ENCODE measurements around the gene TMEM255A.

TMEM255A gene

DNA sequence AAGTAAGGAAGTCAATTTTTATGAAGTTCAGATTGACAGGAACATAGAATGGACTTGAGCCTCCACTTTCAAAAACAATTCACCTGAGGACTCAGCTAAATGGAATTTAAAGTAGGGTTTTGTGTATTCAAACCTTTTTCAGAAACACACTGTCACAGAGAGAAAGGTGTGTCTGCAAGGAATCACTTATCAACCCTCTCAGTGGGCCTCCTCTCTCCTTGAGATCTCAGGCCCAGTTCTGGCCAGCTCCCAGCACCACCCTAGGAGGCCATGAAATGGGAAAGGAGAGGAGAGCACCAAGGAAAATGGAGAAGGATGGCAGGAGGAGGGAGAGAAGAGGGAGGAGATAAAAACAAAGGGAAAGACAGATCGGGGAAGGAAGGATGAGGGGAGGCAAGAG lies 28.6 kb downstream of the TMEM255A start:
- TF ChIP-seq, protein P1, sequence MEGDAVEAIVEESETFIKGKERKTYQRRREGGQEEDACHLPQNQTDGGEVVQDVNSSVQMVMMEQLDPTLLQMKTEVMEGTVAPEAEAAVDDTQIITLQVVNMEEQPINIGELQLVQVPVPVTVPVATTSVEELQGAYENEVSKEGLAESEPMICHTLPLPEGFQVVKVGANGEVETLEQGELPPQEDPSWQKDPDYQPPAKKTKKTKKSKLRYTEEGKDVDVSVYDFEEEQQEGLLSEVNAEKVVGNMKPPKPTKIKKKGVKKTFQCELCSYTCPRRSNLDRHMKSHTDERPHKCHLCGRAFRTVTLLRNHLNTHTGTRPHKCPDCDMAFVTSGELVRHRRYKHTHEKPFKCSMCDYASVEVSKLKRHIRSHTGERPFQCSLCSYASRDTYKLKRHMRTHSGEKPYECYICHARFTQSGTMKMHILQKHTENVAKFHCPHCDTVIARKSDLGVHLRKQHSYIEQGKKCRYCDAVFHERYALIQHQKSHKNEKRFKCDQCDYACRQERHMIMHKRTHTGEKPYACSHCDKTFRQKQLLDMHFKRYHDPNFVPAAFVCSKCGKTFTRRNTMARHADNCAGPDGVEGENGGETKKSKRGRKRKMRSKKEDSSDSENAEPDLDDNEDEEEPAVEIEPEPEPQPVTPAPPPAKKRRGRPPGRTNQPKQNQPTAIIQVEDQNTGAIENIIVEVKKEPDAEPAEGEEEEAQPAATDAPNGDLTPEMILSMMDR (IDR thresholded peaks at IDR 0.05; ENCODE audit: borderline replicate concordance, insufficient read depth, low read depth, low read length), result no peak
- no peak overlapping the region for H3K4me3 ChIP-seq (ENCODE audit: low read depth, low read length)

DNA sequence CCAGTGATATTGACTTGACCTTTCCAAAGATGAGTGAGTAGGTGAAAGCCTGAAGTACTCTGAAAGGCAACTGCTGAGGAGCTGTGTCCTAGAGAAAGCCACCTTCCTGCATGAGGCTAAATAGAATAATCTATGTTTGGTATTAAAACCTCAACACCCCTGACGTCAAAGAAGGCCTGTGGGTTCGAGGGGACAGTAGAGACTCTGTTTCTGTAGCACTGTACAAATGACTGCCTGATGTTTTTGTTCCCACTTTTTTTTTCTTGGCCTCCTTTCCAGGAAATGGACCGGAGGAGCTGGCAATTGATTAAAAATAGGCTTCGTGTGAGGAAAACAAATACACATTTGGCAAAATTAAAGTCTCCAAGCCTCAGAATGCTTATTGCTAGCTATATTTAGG lies 29.5 kb downstream of the TMEM255A start:
- no peak overlapping the region for H3K4me3 ChIP-seq (ENCODE audit: low read depth, low read length)
- TF ChIP-seq, protein P1 (IDR thresholded peaks at IDR 0.05; ENCODE audit: borderline replicate concordance, insufficient read depth, low read depth, low read length), result no peak

DNA sequence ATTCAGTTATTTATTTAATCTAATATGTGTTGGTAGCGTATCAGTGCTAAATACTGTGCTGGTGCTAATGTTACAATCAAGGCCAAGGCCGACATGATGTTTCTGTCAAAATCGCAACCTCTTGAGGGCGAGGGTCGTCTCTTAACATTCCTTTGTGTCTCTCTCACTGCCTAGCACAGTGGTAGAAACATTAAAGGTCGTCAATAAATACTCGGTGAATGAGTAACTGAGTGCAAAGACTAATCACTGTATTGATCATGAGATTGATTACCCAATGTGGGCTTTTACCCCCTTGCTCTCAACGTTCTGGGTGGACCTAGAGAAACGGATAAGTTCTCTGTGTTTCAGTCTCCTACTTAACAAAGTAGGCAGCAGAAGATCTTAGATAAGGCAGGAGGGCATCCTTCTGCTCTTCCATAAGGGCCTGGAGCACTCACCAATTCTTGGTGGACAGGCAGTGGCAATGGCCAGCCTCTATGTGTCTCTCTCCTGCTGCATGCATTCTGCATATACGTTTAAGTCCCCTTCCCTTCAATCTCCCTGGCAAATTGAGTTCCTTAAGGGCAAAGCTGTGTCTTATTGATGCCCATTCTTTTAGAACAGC lies 30.1 kb downstream of the TMEM255A start:
- TF ChIP-seq, protein P1 (IDR thresholded peaks at IDR 0.05; ENCODE audit: borderline replicate concordance, insufficient read depth, low read depth, low read length), result no peak
- H3K4me3 ChIP-seq (ENCODE audit: low read depth, low read length), result no peak overlapping the region

DNA sequence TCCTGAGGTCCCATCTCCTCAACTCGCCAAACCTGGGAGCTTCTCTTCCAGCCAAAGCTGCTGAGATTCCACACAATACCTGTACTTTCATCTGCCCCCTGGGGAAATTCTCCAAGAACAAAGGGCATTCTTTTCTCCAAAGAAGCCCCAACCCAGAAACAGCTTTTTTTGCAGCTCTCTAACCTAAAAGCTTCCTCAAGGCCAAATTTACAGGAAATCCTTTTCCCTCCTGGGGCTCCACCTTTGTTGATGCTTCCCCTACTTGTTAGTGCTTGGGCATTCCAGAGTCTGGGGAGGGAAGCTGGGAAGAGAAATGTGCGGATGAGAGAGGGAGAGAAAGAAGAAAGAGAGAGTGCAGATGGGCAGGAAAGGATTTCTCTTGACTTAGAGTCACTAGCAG lies 36.3 kb downstream of the TMEM255A start:
- H3K4me3 ChIP-seq (ENCODE audit: low read depth, low read length), result no peak overlapping the region
- TF ChIP-seq, protein P1 (IDR thresholded peaks at IDR 0.05; ENCODE audit: borderline replicate concordance, insufficient read depth, low read depth, low read length), result no peak

DNA sequence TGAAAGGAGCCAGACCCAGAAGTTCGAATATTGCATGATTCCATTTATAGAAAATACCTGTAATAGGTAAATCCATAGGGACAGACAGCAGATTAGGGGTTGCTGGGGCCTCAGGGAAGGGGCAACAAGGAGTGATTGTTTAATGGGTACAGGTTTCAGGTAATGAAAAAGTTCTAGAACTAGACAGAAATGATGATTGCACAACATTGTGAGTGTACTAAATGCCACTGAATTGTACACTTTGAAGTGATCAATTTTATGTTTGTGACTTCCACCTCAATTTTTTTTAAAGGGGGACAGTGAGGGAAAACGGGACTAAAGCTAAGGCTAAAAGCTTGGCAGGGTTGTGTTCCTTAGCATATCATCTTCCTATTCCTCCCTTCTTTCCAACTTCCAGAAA lies 37.1 kb downstream of the TMEM255A start:
- TF ChIP-seq, protein P1 (IDR thresholded peaks at IDR 0.05; ENCODE audit: borderline replicate concordance, insufficient read depth, low read depth, low read length), result no peak
- no peak overlapping the region for H3K4me3 ChIP-seq (ENCODE audit: low read depth, low read length)

DNA sequence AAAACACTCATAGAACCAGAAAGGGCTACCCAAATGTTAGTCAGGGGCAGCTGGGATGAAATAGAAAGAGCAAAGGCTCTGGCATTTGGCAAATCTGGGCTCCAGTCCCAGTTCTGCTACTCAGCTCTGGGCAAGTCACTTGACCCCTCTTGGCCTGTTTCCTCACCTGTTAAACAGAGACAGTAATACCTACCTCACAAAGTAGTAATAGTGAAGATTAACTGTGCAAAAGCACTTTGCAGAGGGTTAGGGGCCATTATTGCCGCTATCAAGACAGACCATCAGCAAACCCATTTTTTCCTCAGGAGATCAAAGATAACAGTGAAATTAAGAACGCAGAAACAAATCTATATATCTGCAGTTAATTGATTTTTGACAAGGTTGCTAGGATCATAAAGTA lies 40.0 kb downstream of the TMEM255A start:
- H3K4me3 ChIP-seq (ENCODE audit: low read depth, low read length), result no peak overlapping the region
- TF ChIP-seq, protein P1 (IDR thresholded peaks at IDR 0.05; ENCODE audit: borderline replicate concordance, insufficient read depth, low read depth, low read length), result no peak

DNA sequence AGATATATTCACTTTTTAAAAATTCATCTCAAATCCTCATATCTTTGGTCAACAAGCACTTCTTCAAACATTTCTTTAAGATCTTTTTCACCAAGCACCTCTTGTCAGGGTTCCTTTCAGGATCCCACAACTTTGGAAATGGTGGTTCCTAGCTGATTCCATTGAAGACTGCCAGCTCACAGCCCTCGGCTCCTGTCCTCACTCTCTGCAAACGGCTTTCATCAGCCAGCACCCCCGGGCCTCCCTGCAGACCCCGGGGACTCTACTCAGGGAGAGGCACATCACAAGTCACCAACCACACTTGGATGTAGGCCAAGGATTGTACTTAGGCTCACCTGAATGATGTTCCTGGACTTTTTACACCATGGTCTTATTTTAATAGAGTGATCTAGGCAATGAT lies 40.7 kb downstream of the TMEM255A start:
- no peak overlapping the region for H3K4me3 ChIP-seq (ENCODE audit: low read depth, low read length)
- TF ChIP-seq, protein P1 (IDR thresholded peaks at IDR 0.05; ENCODE audit: borderline replicate concordance, insufficient read depth, low read depth, low read length), result no peak

All from GM12875 (cell line).